Natural killer cell (primary cell): ENCODE results near the gene PSMC4. TPM values are rescaled to one million over a fixed set of nuclear protein-coding genes. Genes with fewer than 3 reads are reported as not detected.

Source experiments
- ATAC-seq, 3 donors: fragments of 150-1000 bp in 2 of 3; fragments of 200-7000 bp in 1 of 3; cut with Tn5 transposase; 1 replicate in 1 of 3; 2 replicates in 2 of 3; pipeline ENCODE4 v1.10.0; 2021; ENCODE audit warnings: mild to moderate bottlenecking in 2 of 3, moderate library complexity in 2 of 3
- DNase-seq, 2 donors: peaks; one replicate each; pipeline versions ENCODE4 v3.0.0 to v3.0.0-alpha.2; 2013 to 2021; ENCODE audit warnings: mixed read lengths in 1 of 2
- H3K27ac ChIP-seq: one replicate; pipeline ENCODE4 v1.5.1; 2013; ENCODE audit warnings: mild to moderate bottlenecking, low read length
- H3K27me3 ChIP-seq: one replicate; pipeline ENCODE4 v1.6.1; 2013; ENCODE audit warnings: low read length; ENCODE audit not compliant: control insufficient read depth, insufficient read depth
- H3K36me3 ChIP-seq: one replicate; pipeline ENCODE4 v1.6.1; 2013; ENCODE audit warnings: low read length; ENCODE audit not compliant: control insufficient read depth, insufficient read depth
- H3K4me1 ChIP-seq: one replicate; pipeline ENCODE4 v1.6.1; 2013; ENCODE audit warnings: low read length; ENCODE audit not compliant: control insufficient read depth, insufficient read depth
- H3K4me3 ChIP-seq: one replicate; pipeline ENCODE4 v1.5.1; 2013; ENCODE audit warnings: low read length
- H3K9me3 ChIP-seq: one replicate; pipeline ENCODE4 v1.6.1; 2013; ENCODE audit warnings: low read length; ENCODE audit not compliant: control insufficient read depth, insufficient read depth
- H3K27ac Mint-ChIP-seq, 2 donors: one replicate each; pipeline ENCODE4 v1.8.0; 2022; ENCODE audit warnings: mild to moderate bottlenecking in 2 of 2, mixed read lengths in 2 of 2, moderate library complexity in 1 of 2
- H3K27me3 Mint-ChIP-seq, 2 donors: one replicate each; pipeline ENCODE4 v1.8.0; 2022; ENCODE audit warnings: low read depth in 2 of 2, mixed read lengths in 2 of 2
- H3K36me3 Mint-ChIP-seq: one replicate; pipeline ENCODE4 v1.8.0; 2022; ENCODE audit warnings: mixed read lengths
- H3K4me1 Mint-ChIP-seq, 2 donors: one replicate each; pipeline ENCODE4 v1.8.0; 2022; ENCODE audit warnings: mixed read lengths in 2 of 2
- H3K4me3 Mint-ChIP-seq: one replicate; pipeline ENCODE4 v1.8.0; 2022; ENCODE audit warnings: mild to moderate bottlenecking, moderate library complexity, mixed read lengths
- H3K9me3 Mint-ChIP-seq, 2 donors: one replicate each; pipeline ENCODE4 v1.8.0; 2022; ENCODE audit warnings: mixed read lengths in 2 of 2
- CTCF ChIP-seq: fragments of 200-600 bp; IDR thresholded peaks from one replicate; pipeline ENCODE4 v1.8.0; 2022; ENCODE audit warnings: antibody characterized with exemption
- WGBS: methylation state at CpG from one replicate; pipeline ENCODE4 v1.1.7; 2013; ENCODE audit warnings: missing lambda C conversion rate; ENCODE audit not compliant: insufficient coverage; 5-methylcytosine and 5-hydroxymethylcytosine counted together
- intact Hi-C: fragments of 100-400 bp; cut with micrococcal nuclease; formaldehyde crosslinking; loops from one replicate; pipeline ENCODE4 v1.14.2; 2022
- total RNA-seq, 4 donors: library from RNA; stranded (reverse); fragments of 120-200 nt in 1 of 4; gene quantifications; one replicate each; pipeline versions ENCODE4 v1.2.3 to v1.2.4, GENCODE V29; 2013 to 2022

Gene PSMC4
- total RNA-seq, 3 donors from 2014 or later (not counting 1 experiment from before 2014, with no cell fraction given) = 84.9 to 116 (median 101) TPM

GRCh38 chr19:39994361-39994760 is 23.4 kb downstream of the PSMC4 start:
- Mint-ChIP-seq H3K9me3 (no peaks in the 10 kb centered on the region), H3K4me3 (no peak overlapping the region), H3K27me3 (no peaks in the 10 kb centered on the region), H3K36me3 (no peaks in the 10 kb centered on the region), H3K4me1 (peaks cover 37 to 45% of the 10 kb centered on the region in 2 donors), H3K27ac (peak overlapping the region; percentile 9 to 45)
- no peak for DNase-seq
- H3K36me3 ChIP-seq = no peaks in the 10 kb centered on the region
- no peak for TF ChIP-seq CTCF
- H3K27ac ChIP-seq = no peak overlapping the region
- no peaks in the 10 kb centered on the region for H3K27me3 ChIP-seq
- no peak for ATAC-seq
- peaks cover 21% of the 10 kb centered on the region for H3K4me1 ChIP-seq
- H3K9me3 ChIP-seq = peaks cover 7% of the 10 kb centered on the region
- intact Hi-C loops = no loop called here
- no peak overlapping the region for H3K4me3 ChIP-seq

GRCh38 chr19:39995794-39996193 is 24.8 kb downstream of the PSMC4 start:
- no peaks in the 10 kb centered on the region for H3K27me3 ChIP-seq
- WGBS = 92% methylated on average over 1 of the region's 1 CpG
- peaks cover 21% of the 10 kb centered on the region for H3K4me1 ChIP-seq
- DNase-seq (no peak), ATAC-seq (no peak)
- Mint-ChIP-seq H3K36me3 (no peaks in the 10 kb centered on the region), H3K4me1 (peaks cover 30 to 34% of the 10 kb centered on the region in 2 donors), H3K4me3 (peak overlapping the region; percentile 70), H3K27me3 (no peaks in the 10 kb centered on the region), H3K27ac (peak overlapping the region; percentile 88 to 91), H3K9me3 (no peaks in the 10 kb centered on the region)
- no peak for TF ChIP-seq CTCF
- no peaks in the 10 kb centered on the region for H3K36me3 ChIP-seq
- intact Hi-C loops = loop anchor here (1.0 to 5.0 kb wide), 4 partner anchors 24 to 472 kb away; partner anchors contain the start of genes BLVRB, PSMC4, SPTBN4 and ZNF780A
- peaks cover 7% of the 10 kb centered on the region for H3K9me3 ChIP-seq
- no peak overlapping the region for H3K27ac ChIP-seq
- H3K4me3 ChIP-seq = no peak overlapping the region

- H3K27ac Mint-ChIP-seq = peak overlapping the region; percentile 88 to 91
- peaks cover 21% of the 10 kb centered on the region for H3K4me1 ChIP-seq
- H3K4me1 Mint-ChIP-seq = peaks cover 30 to 34% of the 10 kb centered on the region in 2 donors
- peak overlapping the region; percentile 91 for H3K4me3 Mint-ChIP-seq
- H3K9me3 ChIP-seq = peaks cover 7% of the 10 kb centered on the region
- intact Hi-C loops = loop anchor here (1.0 to 5.0 kb wide), 4 partner anchors 25 to 471 kb away; partner anchors contain the start of genes BLVRB, PSMC4, SPTBN4 and ZNF780A
- no peaks in the 10 kb centered on the region for H3K27me3 ChIP-seq
- DNase-seq = peak; percentile 41 to 69
- H3K36me3 ChIP-seq = no peaks in the 10 kb centered on the region
- H3K9me3 Mint-ChIP-seq = no peaks in the 10 kb centered on the region
- peak; percentile 49 to 58 (median 58) for ATAC-seq
- H3K36me3 Mint-ChIP-seq = no peaks in the 10 kb centered on the region
- no peaks in the 10 kb centered on the region for H3K27me3 Mint-ChIP-seq
- no peak for TF ChIP-seq CTCF
- peak overlapping the region; percentile 86 for H3K27ac ChIP-seq
- WGBS = 12% methylated on average over 19 of the region's 19 CpGs
- H3K4me3 ChIP-seq = peak overlapping the region; percentile 83
Measured at GRCh38 chr19:39996218-39996810, 25.3 kb downstream of the PSMC4 start.
